ENCODE measurements around the gene TNFRSF9. TPM values are rescaled to one million over a fixed set of nuclear protein-coding genes. Genes with fewer than 3 reads are reported as not detected.
A peak's percentile ranks its signal among the peaks of the same experiment; 100 is the strongest.

Gene TNFRSF9
- total RNA-seq, 1 experiment from 2014 or later, result not detected

GRCh38 chr1:7984811-7985210, 44.2 kb upstream of the TNFRSF9 start:
- Histone ChIP-seq H2BK15ac (ENCODE audit: low read depth, low read length) (no peak overlapping the region), H3K4ac (ENCODE audit: low read depth, low read length) (no peak overlapping the region), H3K56ac (ENCODE audit: insufficient read length, low read depth, low read length) (no peak overlapping the region), H3K14ac (ENCODE audit: insufficient read depth, low read length) (no peak overlapping the region), H3K23ac (ENCODE audit: insufficient read length, low read depth, low read length) (no peak overlapping the region), H3K4me2 (ENCODE audit: insufficient read depth, insufficient read length, low read length) (no peak overlapping the region), H3K27ac (ENCODE audit: insufficient read length, low read depth, low read length) (no peak overlapping the region), H2AK5ac (ENCODE audit: insufficient read length, low read length) (no peak overlapping the region), H3K4me1 (ENCODE audit: insufficient read depth, low read length) (no peaks in the 10 kb centered on the region), H3K27me3 (ENCODE audit: insufficient read depth, low read length) (no peaks in the 10 kb centered on the region), H3K79me1 (ENCODE audit: insufficient read depth, low read depth, low read length, poor library complexity, severe bottlenecking) (no peaks in the 10 kb centered on the region), H4K8ac (replicated peaks; ENCODE audit: insufficient read length, low read depth, low read length) (no peak overlapping the region), H2BK120ac (ENCODE audit: low read depth, low read length, poor library complexity, severe bottlenecking) (no peak overlapping the region), H3K23me2 (ENCODE audit: insufficient read length, low read depth, low read length, poor library complexity, severe bottlenecking) (no peaks in the 10 kb centered on the region), H4K5ac (ENCODE audit: insufficient read length, low read depth, low read length) (no peak overlapping the region), H2AFZ (ENCODE audit: low read length) (no peak overlapping the region), H3K18ac (ENCODE audit: insufficient read length, low read depth, low read length) (no peak overlapping the region), H4K91ac (ENCODE audit: insufficient read length, low read depth, low read length) (no peak overlapping the region), H3K79me2 (ENCODE audit: insufficient read depth, low read length) (no peaks in the 10 kb centered on the region), H3K9ac (ENCODE audit: extremely low read depth, insufficient read length, low read length) (no peak overlapping the region), H2BK5ac (ENCODE audit: insufficient read length, low read length) (no peak overlapping the region), H4K20me1 (ENCODE audit: control insufficient read depth, insufficient read depth, insufficient read length) (no peaks in the 10 kb centered on the region), H2BK12ac (ENCODE audit: insufficient read length, low read depth, low read length) (no peak overlapping the region), H3K9me3 (ENCODE audit: control insufficient read depth, low read depth, low read length) (no peaks in the 10 kb centered on the region), H2BK20ac (ENCODE audit: low read depth, low read length, poor library complexity, severe bottlenecking) (no peak overlapping the region), H3T11ph (ENCODE audit: low read length) (no peak overlapping the region)
- H3K9me3 Mint-ChIP-seq, result no peaks in the 10 kb centered on the region
- no peak for TF ChIP-seq CTCF (conservative IDR thresholded peaks at IDR 0.05)
- no peaks in the 10 kb centered on the region for H3K27me3 Mint-ChIP-seq (ENCODE audit: low read depth)
- no CpG with 5 or more reads among the region's 15 CpGs for WGBS (ENCODE audit: extremely low coverage, insufficient read length, low lambda C conversion rate)
- peaks cover 47 to 71% (median 57%) of the 10 kb centered on the region in 3 experiments for H3K36me3 Mint-ChIP-seq (ENCODE audit: insufficient read depth in 1 of 3, low read depth in 3 of 3)
- peaks cover 14 to 25% of the 10 kb centered on the region in 2 experiments for H3K4me1 Mint-ChIP-seq
- DNase-seq, result no peak
- H3K27ac Mint-ChIP-seq, result peak overlapping the region in 1 of 3 experiments; percentile 51; a peak in 1 of 7 replicates
- no peak overlapping the region for H3K4me3 Mint-ChIP-seq
